CD4-positive, alpha-beta T cell treated with Interleukin-4 for 4 hours (primary cell): ENCODE results near the gene MYBPH.

Experiments used
- DNase-seq: peaks from one replicate; pipeline ENCODE4 v3.0.0-alpha.2; 2020

Gene MYBPH

GRCh38 chr1:203126866-203127665 is 48.6 kb downstream of the MYBPH start:
- no peak for DNase-seq

DNA sequence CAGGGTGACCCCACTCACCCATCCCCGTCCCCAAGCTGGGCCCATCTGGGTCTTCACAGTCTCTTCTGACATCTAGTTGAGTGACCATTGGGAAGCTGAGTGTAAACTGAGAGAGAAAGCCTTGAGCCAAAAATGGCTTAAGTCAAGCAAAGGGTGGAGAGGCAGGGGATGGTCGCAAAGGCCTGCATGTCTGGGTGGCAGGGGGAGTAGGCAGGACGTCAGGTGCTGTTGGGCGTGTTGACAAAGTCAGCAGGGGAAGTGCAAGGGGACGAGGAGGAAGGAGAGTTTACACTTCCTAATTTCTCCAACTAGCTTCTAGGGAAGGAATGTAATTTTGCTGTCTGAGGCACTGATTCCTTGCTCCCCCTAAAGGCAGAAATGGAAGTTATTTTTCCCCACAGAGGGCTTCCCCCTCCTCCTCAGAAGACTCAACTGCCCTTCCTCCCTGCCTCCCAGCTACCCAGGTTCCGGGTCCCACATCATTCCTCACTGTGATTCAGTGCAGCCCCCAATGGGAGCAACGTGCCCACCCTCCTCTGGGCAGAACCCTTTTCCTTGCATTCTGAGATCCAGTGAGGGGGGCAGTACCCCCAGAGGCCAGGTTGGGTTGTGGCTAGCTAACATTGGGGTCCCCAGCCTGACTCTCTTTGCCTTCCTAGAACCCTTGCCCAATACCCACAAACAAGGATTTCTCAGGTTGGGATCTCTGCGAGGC is 49.3 kb downstream of the MYBPH start:
- no peak for DNase-seq

- DNase-seq = no peak
Measured at GRCh38 chr1:203124546-203125317, 50.9 kb downstream of the MYBPH start.

DNA sequence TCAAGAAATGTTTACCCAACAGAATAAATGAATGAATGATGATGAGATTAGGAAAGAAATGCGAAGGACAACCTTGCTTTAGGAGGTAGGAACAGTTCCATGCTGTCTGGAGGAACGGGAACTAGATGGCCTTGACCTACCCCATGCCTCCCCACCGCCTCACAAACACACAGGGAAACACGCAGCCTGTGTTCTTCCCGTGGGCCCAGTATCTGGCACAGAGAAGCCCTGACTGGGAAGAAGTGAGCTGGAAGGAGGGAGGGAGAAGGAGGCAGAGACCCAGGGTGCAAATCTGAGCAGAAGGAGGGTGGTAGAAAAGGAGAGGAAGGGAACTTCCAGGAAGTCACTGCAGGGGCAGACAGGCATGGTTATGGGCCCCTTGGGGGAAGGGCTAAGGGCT is 51.6 kb downstream of the MYBPH start:
- DNase-seq = no peak

DNA sequence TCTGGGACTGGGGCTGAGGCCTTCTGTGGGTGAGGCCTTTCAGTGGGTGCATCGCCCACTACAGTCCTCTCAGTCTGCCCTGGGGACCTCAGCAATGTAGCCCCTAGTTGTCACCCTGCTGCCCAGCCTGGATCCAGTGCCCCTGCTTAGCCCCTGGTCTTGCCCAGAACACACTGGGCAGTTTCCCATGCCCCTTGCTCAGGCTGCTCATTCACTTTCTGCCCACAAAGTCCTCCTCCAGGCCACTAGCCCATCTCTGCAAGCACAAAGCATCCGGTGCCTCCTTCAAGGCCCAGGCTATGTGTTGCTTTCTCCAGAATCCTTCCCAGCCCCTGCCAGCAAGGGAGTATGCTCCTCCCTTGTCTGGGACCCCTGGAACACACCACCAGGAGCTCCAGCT is 53.5 kb downstream of the MYBPH start:
- no peak for DNase-seq

- DNase-seq = no peak
Measured at GRCh38 chr1:203121186-203122015, 54.2 kb downstream of the MYBPH start.

DNA sequence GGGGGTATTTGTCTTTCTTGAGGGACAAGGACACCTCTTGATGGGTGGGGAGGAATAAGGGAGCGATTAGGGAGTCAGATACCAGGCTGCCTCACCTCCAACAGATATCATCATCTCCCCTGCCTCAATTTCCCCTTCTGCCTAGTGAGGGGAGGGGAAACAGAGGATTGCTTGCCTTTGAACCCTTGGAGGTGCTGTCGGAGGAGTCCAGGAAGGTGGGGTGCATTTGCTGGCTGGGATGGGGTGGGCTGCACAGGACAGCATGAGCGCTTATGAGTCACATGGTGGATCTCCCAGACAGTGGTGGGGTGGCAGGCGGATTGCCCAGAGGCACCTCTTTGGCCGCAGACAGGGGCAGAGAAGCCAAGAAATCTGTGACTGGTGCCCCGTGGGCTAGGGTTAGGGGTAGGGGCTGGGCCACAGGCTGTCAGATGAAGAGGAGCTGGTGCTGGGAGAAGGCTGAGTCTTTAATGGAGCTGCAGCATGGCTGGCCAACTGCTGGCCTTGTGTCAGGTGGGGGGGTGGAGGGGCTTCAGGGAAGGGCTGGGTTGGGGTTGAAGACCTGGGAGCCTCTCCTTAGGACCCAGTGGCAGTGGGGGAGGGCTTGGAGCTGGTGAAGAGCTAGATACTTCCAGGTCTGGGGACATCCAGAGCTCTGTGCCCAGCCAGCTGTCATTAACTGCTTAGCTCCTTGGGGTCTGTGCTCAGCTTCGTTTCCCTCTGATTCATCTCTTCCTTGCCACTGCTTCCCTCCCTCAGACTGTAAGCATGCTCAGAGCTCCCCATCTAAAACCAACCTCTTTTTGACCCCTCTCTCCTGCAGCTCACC is 55.1 kb downstream of the MYBPH start:
- DNase-seq = no peak
